ENCODE data around the gene MSL3. TPM values are rescaled to one million over a fixed set of nuclear protein-coding genes. Genes with fewer than 3 reads are reported as not detected.

The MSL3 gene
- polyA plus RNA-seq, 3 donors = 65.5 to 105 (median 86.0) TPM

GRCh38 chrX:11758400-11759171 is 549 bp downstream of the MSL3 start:
- H3K9ac ChIP-seq (ENCODE audit: insufficient read depth, low read length, poor library complexity, severe bottlenecking) = peak overlapping the region; percentile 75
- peaks cover 0 to 4% of the 10 kb centered on the region in 2 donors for H3K9me3 ChIP-seq (replicated peaks in 1 of 2; ENCODE audit: control insufficient read depth in 1 of 2, insufficient read depth in 1 of 2, low read length in 2 of 2)
- TF ChIP-seq, protein P1, sequence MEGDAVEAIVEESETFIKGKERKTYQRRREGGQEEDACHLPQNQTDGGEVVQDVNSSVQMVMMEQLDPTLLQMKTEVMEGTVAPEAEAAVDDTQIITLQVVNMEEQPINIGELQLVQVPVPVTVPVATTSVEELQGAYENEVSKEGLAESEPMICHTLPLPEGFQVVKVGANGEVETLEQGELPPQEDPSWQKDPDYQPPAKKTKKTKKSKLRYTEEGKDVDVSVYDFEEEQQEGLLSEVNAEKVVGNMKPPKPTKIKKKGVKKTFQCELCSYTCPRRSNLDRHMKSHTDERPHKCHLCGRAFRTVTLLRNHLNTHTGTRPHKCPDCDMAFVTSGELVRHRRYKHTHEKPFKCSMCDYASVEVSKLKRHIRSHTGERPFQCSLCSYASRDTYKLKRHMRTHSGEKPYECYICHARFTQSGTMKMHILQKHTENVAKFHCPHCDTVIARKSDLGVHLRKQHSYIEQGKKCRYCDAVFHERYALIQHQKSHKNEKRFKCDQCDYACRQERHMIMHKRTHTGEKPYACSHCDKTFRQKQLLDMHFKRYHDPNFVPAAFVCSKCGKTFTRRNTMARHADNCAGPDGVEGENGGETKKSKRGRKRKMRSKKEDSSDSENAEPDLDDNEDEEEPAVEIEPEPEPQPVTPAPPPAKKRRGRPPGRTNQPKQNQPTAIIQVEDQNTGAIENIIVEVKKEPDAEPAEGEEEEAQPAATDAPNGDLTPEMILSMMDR (IDR thresholded peaks at IDR 0.05) = peak; percentile 78
- peaks cover 0 to 3% (median 2%) of the 10 kb centered on the region in 3 donors for H3K27me3 Mint-ChIP-seq (ENCODE audit: low read depth in 3 of 3)
- H3K27ac Mint-ChIP-seq = peak overlapping the region; percentile 94 to 99 (median 98)
- H2AFZ ChIP-seq (ENCODE audit: insufficient read depth, low read depth, low read length, poor library complexity, severe bottlenecking) = peak overlapping the region; percentile 78
- H4K20me1 ChIP-seq (ENCODE audit: insufficient read depth, low read length) = no peaks in the 10 kb centered on the region
- peaks cover 0 to 22% (median 10%) of the 10 kb centered on the region in 7 donors for H3K9me3 Mint-ChIP-seq
- H3K27me3 ChIP-seq (ENCODE audit: control insufficient read depth in 2 of 2, insufficient read depth in 2 of 2, low read length in 2 of 2) = no peaks in the 10 kb centered on the region
- peak overlapping the region; percentile 94 to 96 for H3K4me3 Mint-ChIP-seq
- under 1% methylated on average over 42 of the region's 66 CpGs for WGBS (ENCODE audit: insufficient coverage)
- H3K27ac ChIP-seq (ENCODE audit: low read depth in 1 of 2, low read length in 2 of 2) = peak overlapping the region; percentile 87 to 97
- H3K4me2 ChIP-seq (replicated peaks; ENCODE audit: extremely low read depth, low read length, poor library complexity, severe bottlenecking) = peak overlapping the region; percentile 83
- peak overlapping the region; percentile 83 to 96 (median 92) for H3K4me3 ChIP-seq (replicated peaks in 1 of 3; ENCODE audit: low read depth in 2 of 3, low read length in 3 of 3)
- DNase-seq = peak; percentile 73 to 82 (median 81)
- intact Hi-C loops (cut with micrococcal nuclease) = loop anchor here in 1 of 2 donors (10.0 kb wide), 1 partner anchor 1564 kb away; no protein-coding TSS in a partner anchor
- H3K36me3 ChIP-seq (replicated peaks in 1 of 2; ENCODE audit: control insufficient read depth in 1 of 2, insufficient read depth in 2 of 2, low read length in 2 of 2) = peaks cover 15 to 20% of the 10 kb centered on the region in 2 donors
- peaks cover 29% of the 10 kb centered on the region for H3K4me1 Mint-ChIP-seq
- H3K4me1 ChIP-seq (ENCODE audit: control insufficient read depth in 1 of 2, insufficient read depth in 2 of 2, low read length in 2 of 2) = peaks cover 27 to 34% of the 10 kb centered on the region in 2 donors
- H3K79me2 ChIP-seq (ENCODE audit: insufficient read depth, low read length) = peaks cover 29% of the 10 kb centered on the region
- peaks cover 22 to 27% of the 10 kb centered on the region in 2 donors for H3K36me3 Mint-ChIP-seq

DNA sequence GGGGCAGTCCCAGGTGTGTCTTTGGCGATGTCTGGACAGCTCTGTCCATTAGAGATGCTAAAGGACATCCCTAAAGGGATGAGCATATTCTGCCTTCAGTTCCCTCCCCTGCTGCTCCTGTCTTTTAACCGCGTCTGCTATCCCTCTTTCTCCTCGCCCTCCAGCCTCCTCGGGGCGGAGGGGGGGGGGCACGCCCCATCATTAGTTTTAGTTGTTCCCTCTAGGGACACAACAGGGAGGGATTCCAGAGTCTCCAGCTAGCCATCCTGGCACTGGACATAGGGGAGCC is 1.1 kb downstream of the MSL3 start:
- Histone ChIP-seq H2AFZ (ENCODE audit: insufficient read depth, low read depth, low read length, poor library complexity, severe bottlenecking) (peak overlapping the region; percentile 78), H3K9me3 (replicated peaks in 1 of 2; ENCODE audit: control insufficient read depth in 1 of 2, insufficient read depth in 1 of 2, low read length in 2 of 2) (peaks cover 0 to 4% of the 10 kb centered on the region in 2 donors), H3K9ac (ENCODE audit: insufficient read depth, low read length, poor library complexity, severe bottlenecking) (peak overlapping the region; percentile 75), H3K4me2 (replicated peaks; ENCODE audit: extremely low read depth, low read length, poor library complexity, severe bottlenecking) (peak overlapping the region; percentile 83), H3K4me1 (ENCODE audit: control insufficient read depth in 1 of 2, insufficient read depth in 2 of 2, low read length in 2 of 2) (peaks cover 27 to 34% of the 10 kb centered on the region in 2 donors), H3K27me3 (ENCODE audit: control insufficient read depth in 2 of 2, insufficient read depth in 2 of 2, low read length in 2 of 2) (no peaks in the 10 kb centered on the region), H3K79me2 (ENCODE audit: insufficient read depth, low read length) (peaks cover 34% of the 10 kb centered on the region), H4K20me1 (ENCODE audit: insufficient read depth, low read length) (no peaks in the 10 kb centered on the region), H3K4me3 (replicated peaks in 1 of 3; ENCODE audit: low read depth in 2 of 3, low read length in 3 of 3) (peak overlapping the region; percentile 83 to 96 (median 92)), H3K27ac (ENCODE audit: low read depth in 1 of 2, low read length in 2 of 2) (peak overlapping the region; percentile 87 to 97), H3K36me3 (replicated peaks in 1 of 2; ENCODE audit: control insufficient read depth in 1 of 2, insufficient read depth in 2 of 2, low read length in 2 of 2) (peaks cover 21 to 25% of the 10 kb centered on the region in 2 donors)
- Mint-ChIP-seq H3K27me3 (ENCODE audit: low read depth in 3 of 3) (peaks cover 0 to 2% (median 0%) of the 10 kb centered on the region in 3 donors), H3K4me1 (peaks cover 34% of the 10 kb centered on the region), H3K4me3 (peak overlapping the region; percentile 94 to 96), H3K36me3 (peaks cover 28 to 33% of the 10 kb centered on the region in 2 donors), H3K27ac (peak overlapping the region; percentile 94 to 99 (median 98)), H3K9me3 (peaks cover 0 to 19% (median 10%) of the 10 kb centered on the region in 7 donors)
- TF ChIP-seq, protein P1 (IDR thresholded peaks at IDR 0.05) = no peak
- intact Hi-C loops (cut with micrococcal nuclease) = loop anchor here in 1 of 2 donors (10.0 kb wide), 1 partner anchor 1564 kb away; no protein-coding TSS in a partner anchor
- DNase-seq = no peak
- no CpG with 5 or more reads among the region's 7 CpGs for WGBS (ENCODE audit: insufficient coverage)
